Fibroblast of lung (primary cell): ENCODE data around the gene XRCC4. TPM values are rescaled to one million over a fixed set of nuclear protein-coding genes. Genes with fewer than 3 reads are reported as not detected.

Source experiments
- DNase-seq, 2 donors: peaks; one replicate each; pipeline versions ENCODE4 v3.0.0 to v3.0.0-alpha.2; 2010; ENCODE audit warnings: low read depth in 2 of 2
- H2AFZ ChIP-seq: 2 replicates; pipeline ENCODE4 v1.5.1; 2012; ENCODE audit warnings: low read length, control low read depth, inconsistent platforms
- H3K27ac ChIP-seq: 2 replicates; pipeline ENCODE4 v1.5.1; 2011; ENCODE audit warnings: low read length, control low read depth; ENCODE audit not compliant: insufficient read depth
- H3K27me3 ChIP-seq: 2 replicates; pipeline ENCODE4 v1.5.1; 2011; ENCODE audit warnings: mild to moderate bottlenecking, low read length; ENCODE audit not compliant: control insufficient read depth, insufficient read depth
- H3K36me3 ChIP-seq: 2 replicates; pipeline ENCODE4 v1.5.1; 2011; ENCODE audit warnings: low read length; ENCODE audit not compliant: control insufficient read depth, insufficient read depth
- H3K4me1 ChIP-seq: 2 replicates; pipeline ENCODE4 v1.5.1; 2011; ENCODE audit warnings: low read length; ENCODE audit not compliant: control insufficient read depth, insufficient read depth; ENCODE audit errors: extremely low read depth
- H3K4me2 ChIP-seq: 2 replicates; pipeline ENCODE4 v1.5.1; 2011; ENCODE audit warnings: low read length, control low read depth; ENCODE audit not compliant: insufficient read depth; ENCODE audit errors: extremely low read depth
- H3K4me3 ChIP-seq, 4 experiments: fragments of 200-600 bp in 1 of 4; sonication (generic) in 1 of 4; replicated peaks in 1 of 4; 2 replicates each; pipeline ENCODE4 v1.5.1; 2011 to 2016; ENCODE audit warnings: low read length in 4 of 4, low read depth in 3 of 4, mild to moderate bottlenecking in 3 of 4, control low read depth in 2 of 4, inconsistent platforms in 1 of 4, mixed read lengths in 1 of 4; ENCODE audit not compliant: insufficient read depth in 1 of 4; ENCODE audit errors: control extremely low read depth in 1 of 4
- H3K79me2 ChIP-seq: 2 replicates; pipeline ENCODE4 v1.5.1; 2012; ENCODE audit warnings: mild to moderate bottlenecking, low read length, inconsistent platforms; ENCODE audit not compliant: control insufficient read depth, insufficient read depth
- H3K9ac ChIP-seq: 2 replicates; pipeline ENCODE4 v1.5.1; 2011; ENCODE audit warnings: mild to moderate bottlenecking, low read length, control low read depth; ENCODE audit not compliant: insufficient read depth
- H3K9me3 ChIP-seq: 2 replicates; pipeline ENCODE4 v1.5.1; 2012; ENCODE audit warnings: low read depth, low read length; ENCODE audit not compliant: control insufficient read depth, insufficient read depth
- H4K20me1 ChIP-seq: 2 replicates; pipeline ENCODE4 v1.5.1; 2011; ENCODE audit warnings: low read length; ENCODE audit not compliant: control insufficient read depth, insufficient read depth; ENCODE audit errors: extremely low read depth
- EZH2 ChIP-seq: IDR thresholded peaks from 2 replicates; pipeline ENCODE4 v1.5.1; 2012; ENCODE audit warnings: low read length, control low read depth, mild to moderate bottlenecking; ENCODE audit errors: missing control alignments
- polyA plus RNA-seq, 2 donors: library from polyadenylated mRNA; depleted of rRNA in 1 of 2; stranded (reverse) in 1 of 2; unstranded in 1 of 2; fragments of >200 nt; gene quantifications; 2 replicates each; pipeline ENCODE4 v1.2.1, GENCODE V29; 2011 to 2012; ENCODE audit warnings: missing spikeins in 1 of 2
- total RNA-seq: library from RNA; depleted of rRNA; stranded (reverse); fragments of >200 nt; gene quantifications from 2 replicates; pipeline ENCODE4 v1.2.1, GENCODE V29; 2014
- TF ChIP-seq, protein P1 (sequence below), 2 donors: IDR thresholded peaks in 1 of 2; conservative IDR thresholded peaks in 1 of 2; 1 replicate in 1 of 2; 2 replicates in 1 of 2; pipeline ENCODE4 v1.5.1; 2011 to 2012; ENCODE audit warnings: low read length in 2 of 2, control low read depth in 1 of 2, inconsistent platforms in 1 of 2, low read depth in 1 of 2, mild to moderate bottlenecking in 1 of 2

XRCC4 gene
- total and polyA plus RNA-seq, 2 donors (not counting 1 experiment from before 2014, with no cell fraction given), result 7.5 to 7.6 TPM

DNA sequence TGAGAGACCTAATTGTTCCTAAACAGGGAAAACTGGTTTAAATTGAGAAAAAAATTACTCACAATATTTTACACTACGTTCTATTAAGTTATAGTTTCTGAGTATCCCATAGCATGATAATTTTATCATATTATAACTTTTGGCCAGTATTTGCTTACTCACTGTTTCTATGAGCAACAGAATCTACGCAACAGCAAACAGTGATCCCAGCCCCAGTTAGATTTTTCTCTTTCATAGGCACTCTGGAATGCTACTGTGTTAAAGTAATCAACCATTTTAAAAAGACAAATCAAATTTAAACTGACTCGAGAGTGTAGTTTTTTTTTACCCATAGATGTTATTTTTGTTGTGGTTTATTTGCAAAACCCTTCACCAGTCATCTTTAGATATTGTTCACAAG is 107.2 kb downstream of the XRCC4 start:
- H4K20me1 ChIP-seq, result no peaks in the 10 kb centered on the region
- no peaks in the 10 kb centered on the region for H3K9me3 ChIP-seq
- H3K27ac ChIP-seq, result no peak overlapping the region
- no peak overlapping the region for H3K4me2 ChIP-seq
- H3K4me3 ChIP-seq, result no peak overlapping the region
- no peak overlapping the region for H2AFZ ChIP-seq
- peak in 1 of 2 donors; percentile 8 for DNase-seq
- no peak overlapping the region for H3K9ac ChIP-seq
- no peaks in the 10 kb centered on the region for H3K27me3 ChIP-seq
- H3K4me1 ChIP-seq, result no peaks in the 10 kb centered on the region
- no peak for TF ChIP-seq EZH2
- TF ChIP-seq, protein P1, sequence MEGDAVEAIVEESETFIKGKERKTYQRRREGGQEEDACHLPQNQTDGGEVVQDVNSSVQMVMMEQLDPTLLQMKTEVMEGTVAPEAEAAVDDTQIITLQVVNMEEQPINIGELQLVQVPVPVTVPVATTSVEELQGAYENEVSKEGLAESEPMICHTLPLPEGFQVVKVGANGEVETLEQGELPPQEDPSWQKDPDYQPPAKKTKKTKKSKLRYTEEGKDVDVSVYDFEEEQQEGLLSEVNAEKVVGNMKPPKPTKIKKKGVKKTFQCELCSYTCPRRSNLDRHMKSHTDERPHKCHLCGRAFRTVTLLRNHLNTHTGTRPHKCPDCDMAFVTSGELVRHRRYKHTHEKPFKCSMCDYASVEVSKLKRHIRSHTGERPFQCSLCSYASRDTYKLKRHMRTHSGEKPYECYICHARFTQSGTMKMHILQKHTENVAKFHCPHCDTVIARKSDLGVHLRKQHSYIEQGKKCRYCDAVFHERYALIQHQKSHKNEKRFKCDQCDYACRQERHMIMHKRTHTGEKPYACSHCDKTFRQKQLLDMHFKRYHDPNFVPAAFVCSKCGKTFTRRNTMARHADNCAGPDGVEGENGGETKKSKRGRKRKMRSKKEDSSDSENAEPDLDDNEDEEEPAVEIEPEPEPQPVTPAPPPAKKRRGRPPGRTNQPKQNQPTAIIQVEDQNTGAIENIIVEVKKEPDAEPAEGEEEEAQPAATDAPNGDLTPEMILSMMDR (conservative IDR thresholded peaks at IDR 0.05 in 1 of 2, IDR thresholded peaks at IDR 0.05 in 1 of 2; ENCODE audit: low read depth in 1 of 2, low read length in 2 of 2), result no peak
- no peaks in the 10 kb centered on the region for H3K36me3 ChIP-seq
- no peaks in the 10 kb centered on the region for H3K79me2 ChIP-seq

- Histone ChIP-seq H2AFZ (peak overlapping the region; percentile 40), H4K20me1 (no peaks in the 10 kb centered on the region), H3K79me2 (no peaks in the 10 kb centered on the region), H3K9ac (no peak overlapping the region), H3K27me3 (no peaks in the 10 kb centered on the region), H3K4me3 (no peak overlapping the region), H3K4me2 (no peak overlapping the region), H3K27ac (no peak overlapping the region), H3K4me1 (no peaks in the 10 kb centered on the region), H3K9me3 (no peaks in the 10 kb centered on the region), H3K36me3 (no peaks in the 10 kb centered on the region)
- TF ChIP-seq EZH2, result no peak
- TF ChIP-seq, protein P1 (conservative IDR thresholded peaks at IDR 0.05 in 1 of 2, IDR thresholded peaks at IDR 0.05 in 1 of 2; ENCODE audit: low read depth in 1 of 2, low read length in 2 of 2), result no peak
- DNase-seq, result no peak
Observed at GRCh38 chr5:83192947-83193346, 115.6 kb downstream of the XRCC4 start.

- no peak for DNase-seq
Observed at GRCh38 chr5:83197326-83197967, 120.1 kb downstream of the XRCC4 start.

More at GRCh38 chr5:83197326-83197967, 120.1 kb downstream of the XRCC4 start:
- Histone ChIP-seq H3K4me1 (no peaks in the 10 kb centered on the region), H3K4me3 (no peak overlapping the region), H3K4me2 (no peak overlapping the region), H2AFZ (no peak overlapping the region), H3K79me2 (no peaks in the 10 kb centered on the region), H4K20me1 (no peaks in the 10 kb centered on the region), H3K9me3 (no peaks in the 10 kb centered on the region), H3K36me3 (no peaks in the 10 kb centered on the region), H3K27me3 (no peaks in the 10 kb centered on the region), H3K9ac (no peak overlapping the region), H3K27ac (no peak overlapping the region)
- TF ChIP-seq, protein P1 (conservative IDR thresholded peaks at IDR 0.05 in 1 of 2, IDR thresholded peaks at IDR 0.05 in 1 of 2; ENCODE audit: low read depth in 1 of 2, low read length in 2 of 2), result no peak
- no peak for TF ChIP-seq EZH2
